Activated effector memory CD4-positive, alpha-beta T cell treated with Interleukin-2 at 50 U/mL for 16 hours (primary cell): Measurements from ENCODE around the gene PTH2R.
"Not testable (repeated sequence)": the region's sequence is repeated elsewhere in the genome, so short reads cannot be mapped to it uniquely, and the experiment has no call there.

Source experiments
- DNase-seq: peaks from one replicate; pipeline ENCODE4 v3.0.0-alpha.2; 2020

The PTH2R gene

GRCh38 chr2:208396796-208397195 lies 9.8 kb upstream of the PTH2R start:
- not testable (repeated sequence) for DNase-seq

GRCh38 chr2:208399201-208399600 lies 7.4 kb upstream of the PTH2R start:
- no peak for DNase-seq

DNA sequence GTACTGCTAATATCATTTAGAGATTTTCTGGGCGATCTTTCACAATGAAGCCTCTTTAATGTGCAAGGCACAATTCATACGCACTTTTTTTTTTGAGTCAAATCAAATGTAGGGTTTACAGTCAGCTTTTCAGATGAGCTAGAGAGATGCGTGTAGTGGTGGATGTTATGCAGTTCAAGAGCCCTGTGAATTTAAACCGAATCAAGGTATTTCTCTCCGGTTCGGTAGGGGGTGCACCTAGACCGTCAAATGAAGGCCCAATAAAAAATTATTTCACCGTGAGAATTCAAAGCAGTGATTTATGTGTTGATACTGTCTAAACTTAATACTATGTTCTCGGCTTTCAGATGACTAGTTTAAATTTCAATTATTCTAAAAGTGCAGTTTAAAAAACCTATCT lies 1.1 kb downstream of the PTH2R start:
- no peak for DNase-seq

GRCh38 chr2:208413931-208414330 lies 7.3 kb downstream of the PTH2R start:
- no peak for DNase-seq

GRCh38 chr2:208415255-208415654 lies 8.7 kb downstream of the PTH2R start:
- no peak for DNase-seq

DNA sequence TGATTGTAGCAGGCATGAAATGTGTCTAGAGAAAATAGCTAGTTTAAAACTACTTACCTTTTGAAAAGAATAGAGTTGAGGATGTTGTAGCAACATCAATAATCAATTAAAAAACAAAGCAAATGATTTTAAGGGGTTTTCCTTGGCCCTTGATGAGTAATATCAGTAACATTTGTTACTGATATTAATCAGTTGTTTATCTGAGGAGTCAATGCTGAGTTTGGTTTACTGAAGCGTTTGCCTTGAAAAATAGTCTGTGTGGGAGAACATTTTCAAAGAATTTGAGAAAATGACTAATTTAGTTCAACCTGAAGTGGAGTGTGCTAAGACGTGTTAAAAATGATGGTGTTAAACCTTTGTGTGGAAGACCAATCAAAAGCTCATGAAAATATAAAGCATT lies 9.3 kb downstream of the PTH2R start:
- DNase-seq = no peak

GRCh38 chr2:208426412-208427045 lies 19.9 kb downstream of the PTH2R start:
- no peak for DNase-seq

DNA sequence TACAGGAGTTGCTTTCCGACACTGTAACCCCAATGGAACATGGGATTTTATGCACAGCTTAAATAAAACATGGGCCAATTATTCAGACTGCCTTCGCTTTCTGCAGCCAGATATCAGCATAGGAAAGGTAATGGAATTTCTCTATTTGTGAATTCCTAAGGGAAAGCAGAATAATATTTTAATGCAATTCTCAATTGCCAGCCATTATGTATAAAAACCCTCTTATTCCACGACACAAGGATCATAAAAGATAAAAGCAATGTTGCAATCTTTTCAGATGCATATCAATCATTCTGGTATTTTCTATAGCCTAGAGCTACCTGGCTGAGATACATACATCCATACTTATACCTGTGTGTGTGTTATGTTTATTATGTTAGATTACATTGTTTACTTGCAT lies 31.2 kb downstream of the PTH2R start:
- no peak for DNase-seq

DNA sequence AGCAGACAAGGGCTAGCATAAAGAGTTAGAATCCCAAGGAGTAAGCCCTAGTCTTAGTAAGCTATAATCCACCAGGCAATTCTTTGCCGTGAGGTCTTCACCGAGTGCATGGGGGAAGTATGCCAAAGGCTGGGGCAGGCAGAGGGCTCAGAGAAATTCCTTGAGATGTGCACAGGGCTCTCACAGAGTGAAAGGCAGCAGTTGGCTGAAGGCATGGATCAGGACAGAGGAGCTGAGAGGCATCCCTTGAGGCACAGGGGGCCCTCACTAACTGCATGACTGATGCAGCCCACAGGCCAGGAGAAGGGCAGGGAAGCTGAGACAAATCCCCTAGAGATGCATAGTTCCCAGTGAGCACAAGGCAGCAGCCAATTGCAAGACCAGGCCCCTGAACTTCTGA lies 34.1 kb downstream of the PTH2R start:
- no peak for DNase-seq

DNA sequence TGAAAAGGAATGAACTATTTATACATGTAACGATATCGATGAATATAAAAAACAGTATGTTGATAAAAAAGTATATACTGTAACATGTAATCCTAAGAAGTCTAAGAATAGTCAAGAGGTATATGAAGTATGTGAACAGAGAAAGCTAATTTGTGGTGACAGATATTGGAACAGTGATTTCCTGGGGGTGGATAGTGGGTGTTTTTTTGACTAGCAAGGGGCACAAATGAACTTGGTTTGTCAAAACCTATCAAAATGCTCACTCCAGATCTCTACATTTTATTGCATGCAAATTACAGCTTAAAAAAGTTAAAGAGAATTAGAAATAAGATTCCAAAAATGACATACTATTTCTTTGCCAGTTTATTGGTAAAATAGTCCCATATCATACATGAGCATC lies 35.4 kb downstream of the PTH2R start:
- DNase-seq = no peak

- DNase-seq = not testable (repeated sequence)
Measured at GRCh38 chr2:208447447-208447846, 40.9 kb downstream of the PTH2R start.

- no peak for DNase-seq
Measured at GRCh38 chr2:208451061-208451460, 44.5 kb downstream of the PTH2R start.

- DNase-seq = no peak
Measured at GRCh38 chr2:208454861-208455260, 48.3 kb downstream of the PTH2R start.

DNA sequence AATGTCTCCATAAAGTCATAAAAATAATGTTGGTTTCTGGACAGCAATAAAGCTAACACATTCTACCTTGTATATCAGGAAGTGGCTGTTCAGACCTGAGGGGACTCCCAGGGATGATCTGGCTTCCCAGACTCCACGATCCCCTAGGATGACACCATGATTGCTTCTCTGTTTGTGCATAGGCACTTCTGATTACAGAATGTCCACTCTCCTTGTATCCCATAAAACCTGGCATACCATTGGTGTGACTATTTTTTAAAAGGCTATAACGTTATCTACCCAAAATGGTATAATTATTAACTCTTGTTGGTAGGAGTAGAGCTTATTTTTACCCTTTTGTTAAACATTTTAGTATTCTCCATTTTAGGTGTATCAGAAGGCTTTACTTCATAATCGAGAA lies 57.1 kb downstream of the PTH2R start:
- no peak for DNase-seq

- DNase-seq = no peak
Measured at GRCh38 chr2:208464205-208464604, 57.6 kb downstream of the PTH2R start.

DNA sequence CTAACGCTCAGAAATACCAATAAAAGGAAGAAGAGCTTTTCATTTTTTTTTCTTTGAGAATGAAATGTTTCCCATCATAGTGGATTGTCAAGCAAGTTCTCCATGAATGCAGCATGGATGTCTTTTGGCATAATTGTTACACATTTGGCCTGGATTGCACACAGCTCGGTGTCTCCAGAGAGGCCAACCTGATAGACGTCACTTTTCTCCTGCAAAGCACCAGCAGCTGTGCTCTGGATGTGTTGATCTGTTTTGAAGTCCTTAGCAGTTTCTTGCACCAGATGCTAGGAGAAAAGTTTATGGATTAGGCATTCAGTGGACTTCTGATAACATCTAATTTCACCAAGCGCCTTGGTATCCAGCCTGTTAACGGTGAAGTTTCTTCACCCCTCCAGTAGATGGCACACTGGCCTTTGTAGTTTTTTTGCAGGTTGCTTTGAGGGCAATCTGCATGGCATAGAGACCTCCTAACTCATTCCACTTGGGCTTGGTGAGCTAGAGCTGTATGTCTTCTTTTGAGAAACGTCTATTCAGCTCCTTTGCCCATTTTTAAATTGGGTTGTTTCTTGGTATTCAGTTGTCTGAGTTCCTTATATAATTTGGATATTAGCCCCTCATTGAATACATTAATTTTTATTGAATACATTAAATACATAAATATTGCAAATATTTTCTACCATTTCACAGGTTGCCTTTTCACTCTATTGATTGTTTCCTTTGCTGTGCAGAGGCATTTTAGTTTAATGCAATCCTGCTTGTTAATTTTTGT lies 59.7 kb downstream of the PTH2R start:
- no peak for DNase-seq

DNA sequence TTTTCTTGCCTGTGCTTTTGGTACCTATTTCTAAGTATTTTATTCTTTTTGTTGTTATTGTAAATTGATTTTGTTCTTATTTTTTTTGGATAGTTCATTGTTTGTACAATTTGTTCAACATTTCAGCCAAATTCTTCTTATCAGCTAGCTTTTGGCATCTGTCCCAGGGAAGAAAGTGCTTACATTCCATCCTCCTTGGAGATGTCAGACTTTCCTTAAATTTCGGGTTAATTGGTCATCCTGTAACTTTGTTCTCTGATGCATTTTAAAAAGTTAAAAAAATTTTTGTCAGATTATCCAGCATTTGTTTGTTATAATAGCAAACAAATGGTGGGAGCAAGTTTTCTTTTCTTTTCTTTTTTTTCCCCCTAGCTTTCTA lies 60.3 kb downstream of the PTH2R start:
- DNase-seq = no peak

- no peak for DNase-seq
Measured at GRCh38 chr2:208467564-208467963, 61.0 kb downstream of the PTH2R start.

DNA sequence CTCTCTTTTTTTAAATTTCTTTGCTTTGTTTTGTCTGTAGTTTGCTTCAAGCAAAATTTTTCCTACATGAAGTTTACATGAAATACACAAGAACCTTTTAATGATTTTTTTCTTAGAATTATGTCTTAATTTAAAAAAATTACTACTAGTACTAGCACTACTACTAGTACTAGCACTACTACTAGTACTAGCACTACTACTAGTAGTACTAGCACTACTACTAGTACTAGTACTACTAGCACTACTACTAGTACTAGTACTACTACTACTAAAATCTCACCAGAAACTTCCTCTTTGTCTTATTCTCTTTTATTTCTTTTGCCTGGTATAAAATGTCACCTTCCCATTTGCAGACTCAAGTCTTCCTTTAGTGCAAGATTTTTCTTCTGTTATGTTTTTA lies 71.1 kb downstream of the PTH2R start:
- DNase-seq = no peak

GRCh38 chr2:208479342-208479741 lies 72.8 kb downstream of the PTH2R start:
- DNase-seq = no peak

GRCh38 chr2:208481945-208482344 lies 75.4 kb downstream of the PTH2R start:
- DNase-seq = not testable (repeated sequence)

- not testable (repeated sequence) for DNase-seq
Measured at GRCh38 chr2:208482453-208483015, 75.9 kb downstream of the PTH2R start.

GRCh38 chr2:208485390-208485789 lies 78.8 kb downstream of the PTH2R start:
- no peak for DNase-seq
